Measurements from ENCODE around the gene TTR.

The TTR gene

GRCh38 chr18:31566576-31567306 is 24.9 kb upstream of the TTR start:
- no peak overlapping the region for H3K27ac ChIP-seq
- TF ChIP-seq ZFX (IDR thresholded peaks at IDR 0.05; ENCODE audit: borderline replicate concordance): no peak
- TF ChIP-seq, protein P1, sequence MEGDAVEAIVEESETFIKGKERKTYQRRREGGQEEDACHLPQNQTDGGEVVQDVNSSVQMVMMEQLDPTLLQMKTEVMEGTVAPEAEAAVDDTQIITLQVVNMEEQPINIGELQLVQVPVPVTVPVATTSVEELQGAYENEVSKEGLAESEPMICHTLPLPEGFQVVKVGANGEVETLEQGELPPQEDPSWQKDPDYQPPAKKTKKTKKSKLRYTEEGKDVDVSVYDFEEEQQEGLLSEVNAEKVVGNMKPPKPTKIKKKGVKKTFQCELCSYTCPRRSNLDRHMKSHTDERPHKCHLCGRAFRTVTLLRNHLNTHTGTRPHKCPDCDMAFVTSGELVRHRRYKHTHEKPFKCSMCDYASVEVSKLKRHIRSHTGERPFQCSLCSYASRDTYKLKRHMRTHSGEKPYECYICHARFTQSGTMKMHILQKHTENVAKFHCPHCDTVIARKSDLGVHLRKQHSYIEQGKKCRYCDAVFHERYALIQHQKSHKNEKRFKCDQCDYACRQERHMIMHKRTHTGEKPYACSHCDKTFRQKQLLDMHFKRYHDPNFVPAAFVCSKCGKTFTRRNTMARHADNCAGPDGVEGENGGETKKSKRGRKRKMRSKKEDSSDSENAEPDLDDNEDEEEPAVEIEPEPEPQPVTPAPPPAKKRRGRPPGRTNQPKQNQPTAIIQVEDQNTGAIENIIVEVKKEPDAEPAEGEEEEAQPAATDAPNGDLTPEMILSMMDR (IDR thresholded peaks at IDR 0.05): no peak

DNA sequence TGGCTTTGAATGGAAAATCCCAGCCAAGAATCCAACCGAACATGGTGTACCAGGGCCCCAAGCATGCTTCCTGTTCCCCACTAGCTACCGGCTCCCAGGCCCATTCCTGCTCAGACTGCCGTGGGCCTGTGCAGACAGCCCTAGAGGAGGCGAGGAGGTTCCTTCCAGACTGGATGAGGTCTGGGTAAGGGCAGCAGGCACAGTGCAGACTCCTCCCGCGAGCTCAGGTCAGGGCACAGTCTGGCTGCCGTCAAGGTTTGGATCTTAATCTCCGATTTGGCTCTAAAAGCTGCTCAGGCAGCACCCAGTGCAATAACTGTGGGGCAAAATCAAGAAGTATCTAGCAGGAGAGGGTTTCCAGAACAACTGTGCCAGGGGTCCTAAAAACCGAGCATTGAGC is 19.3 kb upstream of the TTR start:
- TF ChIP-seq, protein P1 (IDR thresholded peaks at IDR 0.05): no peak
- TF ChIP-seq ZFX (IDR thresholded peaks at IDR 0.05; ENCODE audit: borderline replicate concordance): no peak

DNA sequence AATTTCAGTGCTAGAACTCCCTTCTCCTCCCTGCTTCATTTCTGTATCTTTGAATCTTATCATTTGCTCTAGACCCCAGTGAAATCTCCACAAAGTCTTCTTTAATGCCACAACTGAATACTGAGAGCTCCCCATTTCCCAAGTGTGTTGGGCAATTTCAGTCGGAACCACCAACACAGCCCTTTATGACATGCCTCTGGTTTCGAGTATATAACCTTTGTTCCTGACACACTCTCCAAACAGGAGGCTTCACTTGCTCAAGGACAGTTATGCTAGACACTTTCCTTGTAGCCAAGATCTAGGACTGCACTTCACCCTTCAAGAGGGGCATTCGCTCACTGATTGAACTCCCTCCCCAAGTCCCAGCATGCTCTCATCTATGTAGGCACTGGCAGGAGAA is 18.6 kb upstream of the TTR start:
- TF ChIP-seq ZFX (IDR thresholded peaks at IDR 0.05; ENCODE audit: borderline replicate concordance): no peak
- TF ChIP-seq, protein P1 (IDR thresholded peaks at IDR 0.05): no peak
- H3K27ac ChIP-seq: no peak overlapping the region

More for the DNA sequence above, 19.3 kb upstream of the TTR start:
- H3K27ac ChIP-seq: no peak overlapping the region

DNA sequence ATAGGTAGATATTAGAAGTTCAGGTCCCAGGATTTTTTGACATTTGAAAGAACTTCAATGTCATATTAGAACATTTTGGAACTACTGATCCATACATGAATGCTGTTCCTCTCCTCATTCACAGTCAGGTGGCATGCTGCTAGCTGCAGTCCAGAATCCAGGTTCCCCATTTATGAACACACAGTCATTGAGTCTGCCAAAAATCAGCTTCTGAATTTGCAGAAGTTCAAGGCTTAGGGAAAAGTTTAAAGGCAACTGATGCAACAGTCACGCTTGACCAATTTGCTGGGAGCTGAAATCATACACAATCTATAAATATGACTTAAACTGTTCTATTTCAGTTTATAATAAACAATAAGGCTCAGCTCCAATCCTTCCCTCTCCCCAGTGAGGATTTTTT is 17.3 kb upstream of the TTR start:
- no peak for TF ChIP-seq ZFX (IDR thresholded peaks at IDR 0.05; ENCODE audit: borderline replicate concordance)
- TF ChIP-seq, protein P1 (IDR thresholded peaks at IDR 0.05): no peak
- no peak overlapping the region for H3K27ac ChIP-seq

DNA sequence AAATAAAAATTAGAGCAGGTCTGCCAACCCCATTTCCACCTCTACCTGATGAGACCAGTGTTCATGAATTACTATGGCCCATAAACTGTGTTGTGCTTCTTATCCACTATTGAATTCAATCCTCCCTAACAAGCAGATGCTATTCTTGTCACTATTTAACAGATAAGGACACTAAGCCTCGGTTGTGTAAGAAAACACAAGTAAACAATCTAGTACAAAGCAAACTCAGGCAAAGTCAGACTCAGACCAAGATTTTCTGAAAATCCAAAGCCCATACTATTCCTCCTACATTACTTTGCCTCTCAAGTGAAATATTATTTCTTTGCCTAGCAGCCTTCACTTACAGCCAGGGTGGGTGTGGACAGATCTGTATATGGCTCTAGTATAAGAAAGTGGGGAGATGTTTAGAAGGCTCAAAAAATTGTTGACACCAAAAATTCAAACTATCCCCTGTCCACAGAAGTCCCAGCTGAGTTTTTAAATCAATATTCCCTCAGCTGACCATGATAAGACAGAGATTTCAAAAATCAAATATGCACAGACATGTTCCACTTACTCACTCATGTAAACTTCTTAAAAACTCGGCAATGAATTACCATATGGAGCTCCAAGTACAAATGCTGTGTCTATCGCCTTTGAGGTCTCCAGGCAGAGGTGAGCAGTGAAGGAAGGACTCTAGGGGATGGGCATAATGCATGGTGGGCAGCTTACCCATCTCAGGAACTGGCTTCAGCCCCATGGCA is 16.0 kb upstream of the TTR start:
- H3K27ac ChIP-seq: no peak overlapping the region
- TF ChIP-seq ZFX (IDR thresholded peaks at IDR 0.05; ENCODE audit: borderline replicate concordance): no peak
- TF ChIP-seq, protein P1 (IDR thresholded peaks at IDR 0.05): no peak

DNA sequence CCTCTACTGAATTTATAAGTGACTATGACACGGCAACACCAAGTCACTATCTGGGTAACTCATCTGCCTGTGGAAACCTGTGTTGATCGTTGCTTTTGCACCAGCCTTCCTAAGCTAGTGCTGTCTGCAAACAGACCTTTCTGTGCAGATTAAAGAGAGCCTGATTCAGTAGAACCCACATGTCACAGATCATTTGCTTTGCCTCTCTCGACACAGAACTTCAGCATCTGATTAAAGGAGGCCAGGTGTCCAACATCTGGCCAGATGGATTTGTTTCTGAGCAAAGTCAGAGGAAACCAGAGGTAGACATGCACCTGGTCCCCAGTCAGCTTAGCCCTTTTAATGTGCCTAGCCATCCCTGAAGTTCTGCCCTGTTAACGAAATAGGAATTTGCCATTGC is 15.0 kb upstream of the TTR start:
- no peak overlapping the region for H3K27ac ChIP-seq
- no peak for TF ChIP-seq ZFX (IDR thresholded peaks at IDR 0.05; ENCODE audit: borderline replicate concordance)

DNA sequence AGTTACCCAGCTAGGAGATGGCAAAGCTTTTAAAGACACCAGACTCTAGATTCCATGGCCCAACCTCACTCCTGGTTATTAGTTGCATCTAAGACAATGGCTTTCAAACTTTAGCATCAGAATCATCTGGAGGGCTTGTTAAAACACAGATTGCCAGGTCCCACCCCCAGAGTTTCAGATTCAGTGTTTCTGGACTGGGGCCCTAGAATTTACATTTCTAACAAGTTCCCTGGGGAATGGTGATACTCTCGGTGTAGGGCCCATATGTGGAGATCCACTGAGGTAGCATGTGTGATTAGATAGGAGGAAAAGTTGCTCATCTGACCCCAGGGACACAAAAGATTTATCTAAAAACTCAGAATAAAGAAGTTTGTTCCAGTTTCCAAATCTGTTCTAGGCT is 14.5 kb upstream of the TTR start:
- no peak overlapping the region for H3K27ac ChIP-seq
- TF ChIP-seq ZFX (IDR thresholded peaks at IDR 0.05; ENCODE audit: borderline replicate concordance): no peak
- TF ChIP-seq, protein P1 (IDR thresholded peaks at IDR 0.05): no peak
